T-helper 1 cell treated with Interleukin-12 subunit alpha and Interleukin-12 subunit beta and Interleukin-4 antibody, amounts not matched to agents 30 μg/mL and 1 μg/mL, for 36 hours (primary cell): ENCODE data around the gene RGS8.

Source experiments
- H3K27ac Mint-ChIP-seq: one replicate; pipeline ENCODE4 v1.8.0; 2021; ENCODE audit warnings: mild to moderate bottlenecking, mixed read lengths
- H3K27me3 Mint-ChIP-seq: one replicate; pipeline ENCODE4 v1.8.0; 2021; ENCODE audit warnings: low read depth, mixed read lengths
- H3K36me3 Mint-ChIP-seq: one replicate; pipeline ENCODE4 v1.8.0; 2021; ENCODE audit warnings: low read depth, mixed read lengths
- H3K4me1 Mint-ChIP-seq: one replicate; pipeline ENCODE4 v1.8.0; 2021; ENCODE audit warnings: low read depth, mixed read lengths
- H3K4me3 Mint-ChIP-seq: one replicate; pipeline ENCODE4 v1.8.0; 2021; ENCODE audit warnings: mild to moderate bottlenecking, moderate library complexity, mixed read lengths
- H3K9me3 Mint-ChIP-seq: one replicate; pipeline ENCODE4 v1.8.0; 2021; ENCODE audit warnings: mixed read lengths

The RGS8 gene

GRCh38 chr1:182687361-182687760 is 3.0 kb upstream of the RGS8 start:
- H3K27ac Mint-ChIP-seq, result no peak overlapping the region

DNA sequence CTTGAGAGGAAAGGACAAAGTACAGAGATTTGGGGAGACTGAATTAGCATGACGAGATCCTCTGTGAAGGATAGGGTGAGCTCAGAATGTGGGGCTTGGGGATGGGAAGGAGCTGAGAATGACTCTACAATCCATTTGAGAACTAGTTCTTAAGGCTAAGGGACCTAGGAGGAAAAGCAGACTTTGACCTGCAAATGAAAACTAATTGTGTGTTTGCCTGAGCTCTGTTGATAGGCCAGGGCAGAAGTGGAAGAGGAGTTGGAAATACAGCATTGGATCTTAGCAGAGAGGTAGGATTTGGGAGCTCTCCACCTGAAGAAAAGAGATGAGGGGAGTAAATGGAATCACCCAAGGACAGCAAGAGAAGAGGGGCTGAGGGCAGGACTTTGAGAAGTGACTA is 2.1 kb upstream of the RGS8 start:
- peaks cover 4% of the 10 kb centered on the region for H3K4me1 Mint-ChIP-seq
- no peaks in the 10 kb centered on the region for H3K36me3 Mint-ChIP-seq
- no peak overlapping the region for H3K27ac Mint-ChIP-seq
- H3K9me3 Mint-ChIP-seq, result peaks cover 9% of the 10 kb centered on the region
- no peak overlapping the region for H3K4me3 Mint-ChIP-seq
- H3K27me3 Mint-ChIP-seq, result peaks cover 12% of the 10 kb centered on the region

More at GRCh38 chr1:182687361-182687760, 3.0 kb upstream of the RGS8 start:
- no peaks in the 10 kb centered on the region for H3K4me1 Mint-ChIP-seq
- no peaks in the 10 kb centered on the region for H3K36me3 Mint-ChIP-seq
- H3K9me3 Mint-ChIP-seq, result peaks cover 9% of the 10 kb centered on the region
- H3K27me3 Mint-ChIP-seq, result peaks cover 12% of the 10 kb centered on the region
- no peak overlapping the region for H3K4me3 Mint-ChIP-seq

GRCh38 chr1:182685215-182685614 is 828 bp upstream of the RGS8 start:
- H3K27me3 Mint-ChIP-seq, result peaks cover 12% of the 10 kb centered on the region
- H3K36me3 Mint-ChIP-seq, result no peaks in the 10 kb centered on the region
- H3K4me3 Mint-ChIP-seq, result no peak overlapping the region
- no peak overlapping the region for H3K27ac Mint-ChIP-seq
- peaks cover 13% of the 10 kb centered on the region for H3K4me1 Mint-ChIP-seq
- H3K9me3 Mint-ChIP-seq, result peaks cover 1% of the 10 kb centered on the region

DNA sequence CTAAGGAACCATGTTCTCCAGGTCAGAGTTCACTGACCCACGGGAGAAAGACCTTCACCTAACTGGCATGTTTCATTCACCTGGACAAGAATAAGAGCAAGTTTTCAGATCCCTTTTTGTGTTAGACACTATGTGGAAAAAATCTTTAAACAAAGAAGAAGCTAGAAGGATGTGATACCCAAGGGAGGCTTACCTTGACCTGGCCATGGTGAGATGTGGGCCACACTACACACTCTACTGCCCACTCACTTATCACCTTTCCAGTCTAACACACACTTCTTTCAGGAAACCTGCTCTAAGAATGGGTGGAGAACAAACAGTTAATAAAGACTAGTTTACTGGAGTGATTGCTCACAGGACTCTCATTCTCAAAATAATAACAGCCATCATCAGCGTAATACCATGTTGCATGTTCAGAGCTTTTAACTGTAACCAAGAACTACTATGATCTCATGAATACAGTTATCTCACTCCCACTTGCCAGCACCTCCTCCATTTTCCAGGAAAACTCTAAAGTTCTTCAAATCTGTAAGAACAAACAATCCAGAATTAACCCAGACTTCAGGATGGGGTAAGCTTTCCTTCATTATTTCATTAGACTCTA is 1.4 kb downstream of the RGS8 start:
- peaks cover 14% of the 10 kb centered on the region for H3K4me1 Mint-ChIP-seq
- H3K9me3 Mint-ChIP-seq, result no peaks in the 10 kb centered on the region

DNA sequence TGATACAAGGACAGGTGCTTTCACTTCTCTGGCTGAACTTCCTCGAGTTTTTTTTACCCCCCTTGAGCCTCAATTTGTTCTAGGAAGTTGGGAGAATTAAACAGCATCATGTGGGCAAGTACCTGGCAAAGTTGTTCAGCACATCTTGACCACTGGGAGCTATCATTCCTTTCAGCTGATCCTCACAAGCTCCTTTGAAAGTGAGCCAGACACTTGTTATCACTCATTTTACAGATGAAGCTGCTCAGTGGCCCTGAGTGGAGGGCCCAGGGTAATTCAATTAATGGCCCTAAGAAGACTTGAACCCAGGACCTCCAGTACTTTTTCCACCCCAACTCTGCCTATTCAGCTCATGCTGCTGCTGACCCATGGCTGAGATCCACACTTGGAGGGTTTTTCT is 2.0 kb downstream of the RGS8 start:
- no peaks in the 10 kb centered on the region for H3K9me3 Mint-ChIP-seq
- H3K4me1 Mint-ChIP-seq, result peaks cover 16% of the 10 kb centered on the region
- no peak overlapping the region for H3K4me3 Mint-ChIP-seq
- no peaks in the 10 kb centered on the region for H3K36me3 Mint-ChIP-seq
- H3K27ac Mint-ChIP-seq, result no peak overlapping the region
- H3K27me3 Mint-ChIP-seq, result peaks cover 12% of the 10 kb centered on the region

More for the DNA sequence above, 1.4 kb downstream of the RGS8 start:
- H3K27ac Mint-ChIP-seq, result no peak overlapping the region
- H3K4me3 Mint-ChIP-seq, result no peak overlapping the region
- H3K36me3 Mint-ChIP-seq, result no peaks in the 10 kb centered on the region
- peaks cover 12% of the 10 kb centered on the region for H3K27me3 Mint-ChIP-seq

- Mint-ChIP-seq H3K4me1 (peaks cover 16% of the 10 kb centered on the region), H3K36me3 (no peaks in the 10 kb centered on the region), H3K27ac (no peak overlapping the region), H3K4me3 (no peak overlapping the region), H3K9me3 (no peaks in the 10 kb centered on the region), H3K27me3 (peaks cover 12% of the 10 kb centered on the region)
Observed at GRCh38 chr1:182681568-182681912, 2.8 kb downstream of the RGS8 start.

DNA sequence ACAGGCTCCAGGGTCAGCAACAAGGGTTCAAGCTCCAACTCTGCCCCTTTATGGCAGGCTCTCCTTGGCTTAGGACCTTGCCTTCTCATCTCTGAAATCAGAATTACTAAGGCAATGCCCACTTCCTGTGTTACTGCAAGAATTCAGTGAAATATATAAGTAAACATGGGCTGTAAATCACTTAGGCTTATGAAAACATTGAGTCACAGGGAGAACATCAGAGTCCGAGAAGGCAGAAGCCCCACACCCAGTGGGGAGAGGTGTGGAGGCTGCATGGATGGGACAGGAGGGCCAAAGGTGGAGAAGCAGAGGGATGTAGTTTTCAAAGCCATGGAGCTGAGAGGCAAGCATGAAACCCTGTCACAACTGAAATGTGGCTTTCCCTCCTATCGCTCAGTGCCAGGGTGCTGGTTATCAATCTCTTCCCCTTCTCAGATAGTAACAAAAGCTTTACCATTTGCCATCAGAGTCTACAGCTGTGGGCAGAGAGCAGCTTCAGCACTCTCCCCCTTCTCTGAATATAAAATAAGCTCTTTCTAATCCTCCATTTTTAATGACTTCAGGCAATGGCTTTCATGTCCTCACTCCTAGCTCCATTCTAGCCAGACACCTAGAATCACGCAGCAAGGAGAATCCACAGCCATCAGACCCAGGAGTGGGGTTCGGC is 3.4 kb downstream of the RGS8 start:
- no peaks in the 10 kb centered on the region for H3K9me3 Mint-ChIP-seq
- no peaks in the 10 kb centered on the region for H3K36me3 Mint-ChIP-seq
- no peak overlapping the region for H3K4me3 Mint-ChIP-seq
- peaks cover 12% of the 10 kb centered on the region for H3K27me3 Mint-ChIP-seq
- peaks cover 16% of the 10 kb centered on the region for H3K4me1 Mint-ChIP-seq
- no peak overlapping the region for H3K27ac Mint-ChIP-seq

- Mint-ChIP-seq H3K27ac (no peak overlapping the region), H3K4me3 (no peak overlapping the region), H3K27me3 (peaks cover 13% of the 10 kb centered on the region), H3K9me3 (no peaks in the 10 kb centered on the region), H3K4me1 (peaks cover 16% of the 10 kb centered on the region), H3K36me3 (no peaks in the 10 kb centered on the region)
Observed at GRCh38 chr1:182680408-182680807, 4.0 kb downstream of the RGS8 start.

GRCh38 chr1:182679684-182680083 is 4.7 kb downstream of the RGS8 start:
- no peaks in the 10 kb centered on the region for H3K9me3 Mint-ChIP-seq
- H3K4me3 Mint-ChIP-seq, result no peak overlapping the region
- peaks cover 16% of the 10 kb centered on the region for H3K4me1 Mint-ChIP-seq
- no peak overlapping the region for H3K27ac Mint-ChIP-seq
- H3K36me3 Mint-ChIP-seq, result no peaks in the 10 kb centered on the region
- H3K27me3 Mint-ChIP-seq, result peaks cover 18% of the 10 kb centered on the region

- no peaks in the 10 kb centered on the region for H3K36me3 Mint-ChIP-seq
- H3K27me3 Mint-ChIP-seq, result peaks cover 9% of the 10 kb centered on the region
- H3K27ac Mint-ChIP-seq, result no peak overlapping the region
- H3K4me1 Mint-ChIP-seq, result peaks cover 16% of the 10 kb centered on the region
- no peaks in the 10 kb centered on the region for H3K9me3 Mint-ChIP-seq
- H3K4me3 Mint-ChIP-seq, result no peak overlapping the region
Observed at GRCh38 chr1:182677397-182678098, 6.8 kb downstream of the RGS8 start.

- Mint-ChIP-seq H3K9me3 (no peaks in the 10 kb centered on the region), H3K4me3 (no peak overlapping the region), H3K27me3 (peaks cover 16% of the 10 kb centered on the region), H3K27ac (no peak overlapping the region), H3K4me1 (peaks cover 15% of the 10 kb centered on the region), H3K36me3 (no peaks in the 10 kb centered on the region)
Observed at GRCh38 chr1:182676274-182676673, 8.1 kb downstream of the RGS8 start.

- Mint-ChIP-seq H3K9me3 (no peaks in the 10 kb centered on the region), H3K27me3 (peaks cover 18% of the 10 kb centered on the region), H3K27ac (no peak overlapping the region), H3K4me3 (no peak overlapping the region), H3K4me1 (peaks cover 8% of the 10 kb centered on the region), H3K36me3 (no peaks in the 10 kb centered on the region)
Observed at GRCh38 chr1:182674346-182675246, 9.8 kb downstream of the RGS8 start.

- Mint-ChIP-seq H3K9me3 (no peaks in the 10 kb centered on the region), H3K4me3 (no peak overlapping the region), H3K27ac (no peak overlapping the region), H3K36me3 (no peaks in the 10 kb centered on the region), H3K4me1 (peaks cover 6% of the 10 kb centered on the region), H3K27me3 (peaks cover 18% of the 10 kb centered on the region)
Observed at GRCh38 chr1:182672487-182672836, 11.9 kb downstream of the RGS8 start.

GRCh38 chr1:182671750-182672486 is 12.5 kb downstream of the RGS8 start:
- H3K27ac Mint-ChIP-seq, result no peak overlapping the region
- no peak overlapping the region for H3K4me3 Mint-ChIP-seq
- no peaks in the 10 kb centered on the region for H3K9me3 Mint-ChIP-seq
- H3K27me3 Mint-ChIP-seq, result peaks cover 18% of the 10 kb centered on the region
- H3K36me3 Mint-ChIP-seq, result no peaks in the 10 kb centered on the region
- peaks cover 6% of the 10 kb centered on the region for H3K4me1 Mint-ChIP-seq
